GM23248 (cell line): ENCODE results near the gene KIF25.

Source experiments
- EZH2 ChIP-seq: fragments of 200-600 bp; sonication (generic); IDR thresholded peaks from 2 replicates; pipeline ENCODE4 v1.6.1; 2018; ENCODE audit warnings: antibody characterized with exemption, mild to moderate bottlenecking; ENCODE audit not compliant: insufficient read depth, poor library complexity, severe bottlenecking
- EZH2phosphoT487 ChIP-seq: fragments of 200-600 bp; sonication (generic); IDR thresholded peaks from 2 replicates; pipeline ENCODE4 v1.6.1; 2018; ENCODE audit warnings: antibody characterized with exemption, moderate library complexity, mild to moderate bottlenecking, low read depth; ENCODE audit not compliant: insufficient read depth

GRCh38 chr6:168070804-168071203, 73.3 kb downstream of the KIF25 start:
- TF ChIP-seq EZH2 (no peak), EZH2phosphoT487 (no peak)
